Lower leg skin (tissue), 4 donors: ENCODE data around the gene MUS81. TPM values are rescaled to one million over a fixed set of nuclear protein-coding genes. Genes with fewer than 3 reads are reported as not detected.

Experiments used
- DNase-seq, 2 donors: peaks; one replicate each; pipeline ENCODE4 v3.0.0-alpha.2; 2019; ENCODE audit warnings: low spot score in 2 of 2
- H3K4me3 ChIP-seq: fragments of 200-600 bp; sonication (generic); 2 replicates; pipeline ENCODE4 v1.5.1; 2017; ENCODE audit warnings: mild to moderate bottlenecking, low read depth; ENCODE audit not compliant: poor library complexity, severe bottlenecking
- CTCF ChIP-seq, 3 donors: fragments of 450-650 bp; IDR thresholded peaks; one replicate each; pipeline ENCODE4 v1.5.1; 2016; ENCODE audit warnings: antibody characterized with exemption in 3 of 3, mild to moderate bottlenecking in 3 of 3, moderate library complexity in 2 of 3
- POLR2A ChIP-seq, 2 donors: fragments of 450-650 bp; IDR thresholded peaks; one replicate each; pipeline ENCODE4 v1.6.1; 2016 to 2017; ENCODE audit warnings: antibody characterized with exemption in 2 of 2, mild to moderate bottlenecking in 1 of 2, moderate library complexity in 1 of 2
- WGBS, 2 donors: methylation state at CpG; one replicate each; pipeline ENCODE4 v1.1.5; 2018; 5-methylcytosine and 5-hydroxymethylcytosine counted together
- intact Hi-C: fragments of 100-400 bp; cut with DNase I; formaldehyde crosslinking; loops from one replicate; pipeline ENCODE4 v1.15.0; 2023; ENCODE audit warnings: low total_unique reads
- total RNA-seq, 4 donors: library from RNA; depleted of rRNA; stranded (reverse); fragments of >200 nt; gene quantifications; one replicate each; pipeline ENCODE4 v1.1.0, GENCODE V29; 2016

MUS81 gene
- total RNA-seq, 4 donors from 2014 or later = 29.3 to 38.1 (median 37.1) TPM

GRCh38 chr11:65854161-65854592 is 6.1 kb upstream of the MUS81 start:
- 74 to 80% methylated on average over 3 to 4 of the region's 4 CpGs for WGBS, 2 donors
- no peak for DNase-seq
- no peak for TF ChIP-seq POLR2A (IDR thresholded peaks at IDR 0.05)
- TF ChIP-seq CTCF (IDR thresholded peaks at IDR 0.05) = peak in 1 of 3 donors; percentile 88
- intact Hi-C loops = no loop called here
- H3K4me3 ChIP-seq = no peak overlapping the region

DNA sequence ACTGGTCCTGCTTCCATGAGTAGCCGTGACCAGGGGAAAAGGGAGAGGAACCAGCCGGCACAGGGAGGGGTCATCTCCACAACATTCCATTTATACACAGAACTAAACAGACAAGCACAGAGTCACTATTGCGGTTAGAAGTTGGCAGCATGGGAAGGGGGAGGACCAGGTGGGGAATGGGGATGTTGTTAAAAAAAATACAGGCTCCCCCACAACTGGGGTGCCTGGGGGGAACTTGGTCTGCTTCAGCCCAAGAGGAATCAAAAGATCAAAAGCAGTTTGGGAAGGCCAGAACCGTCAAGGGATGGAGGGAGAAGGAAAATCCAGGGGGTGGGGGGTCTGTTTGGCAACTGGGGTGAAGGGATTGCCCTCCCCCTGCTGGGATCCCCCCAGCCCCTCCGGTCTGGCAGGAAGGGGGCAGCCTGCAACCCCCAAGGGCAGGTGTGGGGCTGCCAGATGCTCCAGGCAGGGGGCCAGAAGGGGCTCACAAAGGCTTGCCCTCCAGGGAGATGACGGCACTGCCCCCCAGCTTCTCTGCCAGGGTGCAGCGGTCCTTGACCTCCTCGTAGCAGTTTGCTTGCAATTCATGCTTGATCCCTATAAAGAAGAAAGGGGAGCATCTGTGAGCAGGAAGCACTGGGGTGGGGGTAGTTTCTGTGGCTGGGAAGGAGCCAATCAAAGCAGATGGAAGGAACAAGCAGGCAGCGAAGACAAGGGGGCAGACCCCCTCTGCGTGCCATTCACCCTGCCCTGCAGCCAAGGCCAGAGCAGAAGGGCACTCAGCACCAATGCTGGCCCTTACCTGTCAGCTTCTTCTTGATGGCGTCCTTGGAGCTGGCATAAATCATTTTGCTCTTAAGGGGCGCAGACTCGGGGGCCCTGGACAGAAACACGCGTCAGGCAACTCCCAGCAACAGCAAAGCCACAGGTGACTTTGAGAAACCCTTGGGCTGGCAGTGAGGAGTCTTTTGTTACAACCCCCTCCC is 5.1 kb upstream of the MUS81 start:
- TF ChIP-seq POLR2A (IDR thresholded peaks at IDR 0.05) (no peak), CTCF (IDR thresholded peaks at IDR 0.05) (no peak)
- DNase-seq = no peak
- WGBS, 2 donors = 78 to 79% methylated on average over 15 of the region's 15 CpGs
- no peak overlapping the region for H3K4me3 ChIP-seq
- intact Hi-C loops = no loop called here

- intact Hi-C loops = no loop called here
- 78 to 84% methylated on average over 15 of the region's 15 CpGs for WGBS, 2 donors
- TF ChIP-seq POLR2A (IDR thresholded peaks at IDR 0.05) (no peak), CTCF (IDR thresholded peaks at IDR 0.05) (no peak)
- no peak for DNase-seq
- no peak overlapping the region for H3K4me3 ChIP-seq
Measured at GRCh38 chr11:65855927-65856363, 4.3 kb upstream of the MUS81 start.

- WGBS, 2 donors = 3% methylated on average over 19 to 32 of the region's 57 CpGs
- intact Hi-C loops = no loop called here
- TF ChIP-seq POLR2A (IDR thresholded peaks at IDR 0.05) = no peak
- TF ChIP-seq CTCF (IDR thresholded peaks at IDR 0.05) = no peak
- H3K4me3 ChIP-seq = peak overlapping the region; percentile 94
- peak; percentile 83 to 97 for DNase-seq
Measured at GRCh38 chr11:65856689-65857499, 3.3 kb upstream of the MUS81 start.

GRCh38 chr11:65857500-65857852 is 2.8 kb upstream of the MUS81 start:
- peak overlapping the region; percentile 94 for H3K4me3 ChIP-seq
- intact Hi-C loops = no loop called here
- 0 to 1% methylated on average over 13 to 32 of the region's 49 CpGs for WGBS, 2 donors
- DNase-seq = peak in 1 of 2 donors; percentile 93
- TF ChIP-seq POLR2A (IDR thresholded peaks at IDR 0.05) (no peak), CTCF (IDR thresholded peaks at IDR 0.05) (no peak)
